NCI-H345 treated with DMSO at 0.1 percent for 48 hours (cell line): ENCODE data around the gene NUP98.

ENCODE experiments used
- DNase-seq: peaks from one replicate; lab custom pipeline; 2025; ENCODE audit not compliant: unreplicated experiment; lab: John Stamatoyannopoulos, UW

Gene NUP98

GRCh38 chr11:3738723-3739122, 58.6 kb downstream of the NUP98 start:
- no peak for DNase-seq

DNA sequence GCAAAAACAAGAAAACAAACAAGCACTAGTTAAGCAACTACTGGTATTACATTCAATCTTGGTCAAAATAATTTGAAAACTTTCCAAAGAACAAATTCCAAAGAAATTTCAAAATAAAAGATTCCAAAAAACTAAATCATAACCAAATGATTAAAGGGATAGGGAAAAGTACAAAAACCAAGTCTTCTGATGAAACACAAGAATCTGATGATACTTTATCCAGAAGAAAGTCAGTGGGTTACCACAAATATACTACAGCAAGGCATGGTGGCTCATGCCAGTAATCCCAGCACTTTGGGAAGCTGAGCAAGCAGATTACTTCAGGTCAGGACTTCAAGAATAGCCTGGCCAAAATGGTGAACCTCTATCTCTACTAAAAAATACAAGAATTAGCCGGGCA, 59.1 kb downstream of the NUP98 start:
- DNase-seq, result no peak

- no peak for DNase-seq
These were observed 59.9 kb downstream of the NUP98 start for GRCh38 chr11:3737386-3737933.

DNA sequence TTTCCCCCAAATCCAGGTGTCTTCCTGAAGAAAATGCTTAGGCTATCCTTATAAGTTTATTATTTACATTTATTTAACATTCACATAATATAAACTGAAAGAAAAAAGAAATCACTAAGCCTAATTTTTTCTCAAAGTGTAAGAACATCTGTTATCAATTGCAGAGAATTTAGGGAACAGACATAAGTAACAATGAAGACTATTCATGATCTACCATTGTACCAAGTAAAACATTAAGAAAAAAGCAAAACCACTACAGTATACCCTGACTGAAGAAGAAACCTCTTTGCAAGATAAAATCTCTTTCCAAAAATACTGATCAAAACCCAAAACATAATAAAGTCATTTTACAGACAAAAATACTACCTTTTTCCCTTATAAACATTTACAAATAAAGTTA, 60.5 kb downstream of the NUP98 start:
- DNase-seq, result no peak

GRCh38 chr11:3735827-3736226, 61.5 kb downstream of the NUP98 start:
- DNase-seq, result no peak

DNA sequence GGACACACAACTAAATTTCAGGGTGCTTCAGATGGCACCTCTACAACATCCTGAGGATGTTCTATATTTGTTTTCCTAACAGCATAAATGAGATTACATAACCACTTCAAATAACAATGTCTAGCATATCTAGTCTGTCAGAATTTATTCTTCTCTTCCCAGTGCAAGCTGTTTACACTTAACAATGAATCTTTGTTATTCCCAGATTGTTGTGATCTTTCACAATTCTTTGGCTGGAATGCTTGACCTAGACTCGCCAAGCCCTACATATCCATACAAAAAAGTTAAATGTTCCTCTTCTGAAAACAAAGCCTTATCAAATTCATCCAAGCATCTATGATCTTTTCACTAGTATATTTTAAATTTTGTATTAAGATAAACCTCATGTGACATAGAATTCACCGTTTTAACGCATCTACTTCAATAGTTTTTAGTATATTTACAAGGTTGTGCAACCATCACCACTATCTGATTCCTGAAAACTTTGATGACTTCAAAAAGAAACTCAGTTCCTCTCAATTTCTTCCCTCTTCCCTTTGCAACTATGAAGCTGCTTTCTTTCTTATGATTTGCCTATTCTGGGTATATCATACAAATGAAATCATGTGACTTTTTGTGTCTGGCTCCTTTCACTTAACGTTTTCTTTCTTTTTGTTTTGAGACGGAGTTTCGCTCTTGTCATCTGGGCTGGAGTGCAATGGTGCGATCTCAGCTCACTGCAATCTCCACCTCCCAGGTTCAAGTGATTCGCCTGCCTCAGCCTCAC, 64.5 kb downstream of the NUP98 start:
- no peak for DNase-seq

GRCh38 chr11:3723014-3723708, 74.2 kb downstream of the NUP98 start:
- no peak for DNase-seq

DNA sequence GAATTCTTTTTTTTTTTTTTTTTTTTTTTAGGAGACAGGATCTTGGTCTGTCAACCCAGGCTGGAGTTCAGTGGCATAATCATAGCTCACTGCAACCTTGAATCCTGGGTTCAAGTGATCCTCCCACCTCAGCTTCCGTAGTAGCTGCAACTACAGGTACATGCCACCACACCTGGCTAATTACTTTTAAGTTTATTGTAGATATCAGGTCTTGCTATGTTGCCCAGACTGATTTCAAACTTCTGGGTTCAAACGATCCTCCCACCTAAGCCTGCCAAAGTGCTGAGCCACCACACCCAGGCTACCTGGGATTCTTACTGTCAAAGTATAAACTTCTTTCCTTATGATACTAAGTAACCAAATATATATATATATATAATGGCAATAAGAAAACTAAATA, 75.3 kb downstream of the NUP98 start:
- DNase-seq, result no peak

DNA sequence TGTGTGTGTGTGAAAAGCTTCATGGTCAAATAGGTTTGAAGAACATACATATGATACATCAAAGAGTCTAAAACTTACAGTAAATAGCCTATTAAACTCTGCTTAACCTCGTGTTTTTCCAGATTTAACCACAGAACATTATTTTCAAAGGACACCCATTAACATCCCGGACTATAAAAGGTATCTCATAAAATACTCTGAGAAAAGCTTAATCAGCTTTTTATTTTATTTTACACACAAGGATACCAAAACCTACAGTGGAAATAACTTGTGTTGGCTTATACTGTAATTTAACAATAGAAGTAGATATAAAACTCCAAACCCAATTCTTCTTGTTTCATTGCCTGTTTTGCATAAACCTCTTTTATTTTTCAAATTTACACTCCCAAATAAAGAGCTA, 76.4 kb downstream of the NUP98 start:
- no peak for DNase-seq

- no peak for DNase-seq
These were observed 85.1 kb downstream of the NUP98 start for GRCh38 chr11:3712274-3712673.

DNA sequence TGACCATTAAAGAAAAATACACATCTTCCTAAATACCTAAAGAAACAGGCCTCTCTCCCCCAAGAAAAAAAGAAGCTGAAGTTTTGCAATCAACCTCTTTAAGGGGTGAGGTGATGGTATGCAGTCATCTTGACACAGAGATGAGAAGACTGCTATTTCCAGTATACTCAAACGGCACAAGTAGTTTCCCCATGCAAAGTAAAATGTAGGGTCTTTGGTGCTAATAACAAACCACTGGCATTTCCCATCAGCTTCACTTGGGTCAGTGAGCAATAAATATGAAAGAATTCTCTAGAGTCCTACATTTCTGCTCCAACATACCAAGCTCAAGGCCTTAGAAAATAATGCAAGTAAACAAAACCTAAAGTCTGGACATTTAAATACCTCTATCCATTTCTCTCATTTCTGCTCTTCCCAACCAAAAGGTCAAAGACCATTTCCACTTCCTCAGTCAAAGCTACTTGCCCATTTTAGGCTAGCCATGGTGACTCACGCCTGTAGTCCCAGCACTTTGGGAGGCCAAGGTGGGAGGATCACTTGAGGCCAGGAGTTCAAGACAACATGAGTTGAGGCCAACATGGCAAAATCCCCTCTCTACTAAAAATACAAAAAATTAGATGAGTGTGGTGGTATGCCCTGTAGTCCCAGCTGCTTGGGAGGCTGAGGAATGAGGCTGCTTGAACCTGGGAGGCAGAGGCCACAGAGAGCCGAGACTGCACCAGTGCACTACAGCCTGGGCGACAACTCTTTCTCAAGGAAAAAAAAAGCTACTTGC, 86.7 kb downstream of the NUP98 start:
- DNase-seq, result no peak

GRCh38 chr11:3709977-3710376, 87.4 kb downstream of the NUP98 start:
- no peak for DNase-seq

DNA sequence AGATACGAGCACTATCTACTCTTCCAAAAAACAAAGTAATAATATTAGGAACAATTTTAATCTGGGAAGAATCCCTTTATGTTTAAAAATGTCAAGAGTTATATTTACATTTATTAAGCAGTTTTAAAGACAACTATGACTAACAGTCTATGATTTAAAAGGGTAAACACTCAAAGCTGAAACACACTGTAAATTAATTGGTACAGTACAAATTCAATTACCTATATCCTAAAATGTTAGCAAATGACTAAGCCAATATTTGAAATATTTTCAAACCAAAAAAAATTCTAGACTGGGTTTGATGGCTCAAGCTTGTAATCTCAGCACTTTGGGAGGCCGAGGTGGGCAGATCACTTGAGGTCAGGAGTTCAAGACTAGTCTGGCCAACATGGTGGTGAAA, 90.2 kb downstream of the NUP98 start:
- no peak for DNase-seq

DNA sequence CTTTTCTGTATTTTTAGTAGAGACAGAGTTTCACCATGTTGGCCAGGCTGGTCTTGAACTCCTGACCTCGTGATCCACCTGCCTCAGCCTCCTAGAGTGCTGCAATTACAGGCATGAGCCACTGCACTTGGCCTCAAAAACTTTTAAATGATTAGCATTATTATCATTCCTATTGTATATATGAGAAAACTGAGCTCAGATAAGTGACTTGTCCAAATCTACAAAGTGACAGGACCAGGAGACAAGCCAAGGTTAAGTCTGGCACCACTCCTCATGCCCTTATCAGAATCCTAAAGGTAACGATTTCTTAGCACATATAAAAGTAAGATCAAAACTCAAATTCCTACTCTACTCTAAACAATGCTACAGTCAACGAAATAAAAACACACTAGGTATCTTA, 94.0 kb downstream of the NUP98 start:
- DNase-seq, result no peak

- DNase-seq, result no peak
These were observed 96.4 kb downstream of the NUP98 start for GRCh38 chr11:3700910-3701309.

GRCh38 chr11:3700410-3700809, 96.9 kb downstream of the NUP98 start:
- DNase-seq, result no peak

DNA sequence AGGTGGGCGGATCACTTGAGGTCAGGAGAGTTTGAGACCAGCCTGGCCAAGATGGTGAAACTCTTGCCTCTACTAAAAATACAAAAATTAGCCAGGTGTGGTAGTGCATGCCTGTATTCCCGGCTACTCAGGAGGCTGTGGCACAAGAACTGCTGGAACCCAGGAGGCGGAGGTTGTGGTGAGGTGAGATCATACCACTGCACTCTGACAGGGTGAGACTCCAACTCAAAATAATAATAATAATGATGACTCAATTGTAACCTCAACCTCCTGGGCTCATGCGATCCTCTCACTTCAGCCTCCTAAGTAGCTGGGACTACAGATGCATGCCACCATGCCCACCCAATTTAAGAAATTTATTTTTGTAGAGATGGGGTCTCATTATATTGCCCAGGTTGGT, 110.6 kb downstream of the NUP98 start:
- no peak for DNase-seq

DNA sequence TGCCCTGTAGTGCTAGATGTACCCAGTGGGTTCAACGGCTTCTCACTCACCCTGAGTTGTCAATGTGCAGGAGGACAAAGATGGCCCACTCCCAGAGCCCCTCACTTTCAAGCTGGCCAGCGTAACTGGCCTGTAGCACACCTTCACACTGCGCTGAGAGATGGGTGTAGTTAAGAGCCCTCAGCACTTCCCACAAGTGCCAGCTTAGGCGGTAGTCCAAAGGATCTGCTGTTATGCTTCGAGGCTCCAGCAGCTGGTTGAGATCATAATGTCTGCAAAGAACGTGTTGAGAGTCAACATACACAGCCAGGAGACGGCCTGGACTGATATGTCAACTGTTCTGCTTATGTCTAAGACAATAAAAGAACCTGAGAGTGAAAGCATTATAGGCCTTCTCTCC, 111.4 kb downstream of the NUP98 start:
- no peak for DNase-seq

- no peak for DNase-seq
These were observed 112.6 kb downstream of the NUP98 start for GRCh38 chr11:3684819-3685172.

DNA sequence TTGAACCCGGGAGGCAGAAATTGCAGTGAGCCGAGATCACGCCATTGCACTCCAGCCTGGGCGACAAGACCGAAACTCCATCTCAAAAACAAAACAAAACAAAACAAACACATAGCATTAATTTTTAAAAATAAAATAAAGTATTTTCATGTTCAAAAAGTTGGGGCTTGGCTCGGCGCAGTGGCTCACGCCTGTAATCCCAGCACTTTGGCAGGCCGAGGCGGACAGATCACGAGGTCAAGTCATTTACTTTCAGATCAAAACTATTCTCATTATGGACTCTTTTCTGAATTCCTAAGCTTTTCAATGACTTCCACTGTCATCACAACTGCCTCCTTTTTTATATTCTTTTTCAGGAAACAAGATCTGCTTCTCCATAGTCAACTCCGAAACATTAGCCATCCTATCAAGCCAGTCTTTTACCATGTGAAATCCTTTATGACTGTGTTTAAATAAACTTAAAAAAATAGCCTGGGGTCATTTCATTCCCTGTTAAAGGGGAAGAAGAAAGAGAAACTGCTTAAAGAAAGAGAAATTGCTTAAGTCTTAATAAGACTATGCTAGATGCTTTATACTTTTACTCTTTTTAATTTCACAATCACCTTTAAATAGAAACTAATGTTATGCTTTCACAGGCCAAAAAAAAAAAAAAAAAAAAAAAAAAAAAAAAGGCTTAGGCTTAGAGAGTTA, 113.1 kb downstream of the NUP98 start:
- no peak for DNase-seq

GRCh38 chr11:3683039-3683438, 114.3 kb downstream of the NUP98 start:
- no peak for DNase-seq
